Fibroblast of upper back skin (primary cell): Measurements from ENCODE around the gene PLCG1.

Experiments used
- DNase-seq: peaks from one replicate; pipeline ENCODE4 v3.0.0-alpha.2; 2013

PLCG1 gene

GRCh38 chr20:41145317-41145716, 8.0 kb downstream of the PLCG1 start:
- no peak for DNase-seq

- no peak for DNase-seq
These were observed 8.7 kb downstream of the PLCG1 start for GRCh38 chr20:41145821-41146620.

- no peak for DNase-seq
These were observed 10.4 kb downstream of the PLCG1 start for GRCh38 chr20:41147767-41148191.

GRCh38 chr20:41148942-41149341, 11.6 kb downstream of the PLCG1 start:
- DNase-seq = no peak

GRCh38 chr20:41150664-41151063, 13.3 kb downstream of the PLCG1 start:
- no peak for DNase-seq

GRCh38 chr20:41151134-41151869, 14.0 kb downstream of the PLCG1 start:
- no peak for DNase-seq

GRCh38 chr20:41152108-41152757, 14.9 kb downstream of the PLCG1 start:
- no peak for DNase-seq

- no peak for DNase-seq
These were observed 17.3 kb downstream of the PLCG1 start for GRCh38 chr20:41154436-41155176.

GRCh38 chr20:41155261-41155660, 17.9 kb downstream of the PLCG1 start:
- no peak for DNase-seq

- no peak for DNase-seq
These were observed 20.8 kb downstream of the PLCG1 start for GRCh38 chr20:41158082-41158625.

- no peak for DNase-seq
These were observed 22.2 kb downstream of the PLCG1 start for GRCh38 chr20:41159547-41159946.

GRCh38 chr20:41160686-41161085, 23.3 kb downstream of the PLCG1 start:
- no peak for DNase-seq

- no peak for DNase-seq
These were observed 24.5 kb downstream of the PLCG1 start for GRCh38 chr20:41161886-41162285.

GRCh38 chr20:41162396-41162795, 25.1 kb downstream of the PLCG1 start:
- DNase-seq = no peak

GRCh38 chr20:41163821-41164220, 26.5 kb downstream of the PLCG1 start:
- no peak for DNase-seq

- DNase-seq = no peak
These were observed 27.9 kb downstream of the PLCG1 start for GRCh38 chr20:41165001-41165882.

- DNase-seq = no peak
These were observed 29.1 kb downstream of the PLCG1 start for GRCh38 chr20:41166201-41167117.

- no peak for DNase-seq
These were observed 29.8 kb downstream of the PLCG1 start for GRCh38 chr20:41167118-41167470.

- DNase-seq = no peak
These were observed 30.3 kb downstream of the PLCG1 start for GRCh38 chr20:41167481-41168253.
